Stomach (tissue), 9 donors: ENCODE data around the gene TMEM128. TPM values are rescaled to one million over a fixed set of nuclear protein-coding genes. Genes with fewer than 3 reads are reported as not detected.
"Not testable (repeated sequence)": the region's sequence is repeated elsewhere in the genome, so short reads cannot be mapped to it uniquely, and the experiment has no call there.

Experiments used
- DNase-seq, 2 donors: peaks; one replicate each; pipeline versions ENCODE4 v3.0.0 to v3.0.0-alpha.2; 2013 to 2019
- H3K27ac ChIP-seq, 5 donors: fragments of 200-600 bp in 4 of 5; sonication (generic) in 4 of 5; one replicate each; pipeline ENCODE4 v1.5.1; 2013 to 2019; ENCODE audit warnings: mild to moderate bottlenecking in 1 of 5, moderate library complexity in 1 of 5
- H3K27me3 ChIP-seq, 3 donors: fragments of 200-600 bp; sonication (generic); one replicate each; pipeline ENCODE4 v1.5.1; 2017 to 2019; ENCODE audit warnings: mixed run types in 1 of 3
- H3K36me3 ChIP-seq, 4 donors: fragments of 200-600 bp; sonication (generic); 1 replicate in 3 of 4; 2 replicates in 1 of 4; pipeline ENCODE4 v1.5.1; 2016 to 2019
- H3K4me1 ChIP-seq, 4 donors: fragments of 200-600 bp; sonication (generic); one replicate each; pipeline ENCODE4 v1.5.1; 2016 to 2019
- H3K4me3 ChIP-seq, 4 donors: fragments of 200-600 bp; sonication (generic) in 3 of 4; one replicate each; pipeline ENCODE4 v1.5.1; 2016 to 2019; ENCODE audit warnings: mild to moderate bottlenecking in 1 of 4
- H3K9me3 ChIP-seq, 4 donors: fragments of 200-600 bp; sonication (generic); one replicate each; pipeline ENCODE4 v1.5.1; 2016 to 2019
- CTCF ChIP-seq, 7 experiments: fragments of 450-650 bp in 4 of 7; fragments of 200-600 bp in 3 of 7; sonication (generic) in 3 of 7; IDR thresholded peaks; one replicate each; pipeline ENCODE4 v1.5.1; 2016 to 2019; ENCODE audit warnings: antibody characterized with exemption in 7 of 7, control low read depth in 2 of 7, mild to moderate bottlenecking in 1 of 7
- EP300 ChIP-seq: sonication (generic); formaldehyde crosslinking; IDR thresholded peaks from one replicate; pipeline ENCODE4 v1.6.1; 2017; ENCODE audit warnings: antibody characterized with exemption
- POLR2A ChIP-seq, 4 donors: fragments of 450-650 bp; IDR thresholded peaks; one replicate each; pipeline ENCODE4 v1.6.1; 2016; ENCODE audit warnings: antibody characterized with exemption in 4 of 4, control low read depth in 2 of 4, mild to moderate bottlenecking in 1 of 4, moderate library complexity in 1 of 4
- POLR2AphosphoS5 ChIP-seq, 3 donors: sonication (generic); formaldehyde crosslinking; IDR thresholded peaks; one replicate each; pipeline ENCODE4 v1.6.1; 2016; ENCODE audit warnings: antibody characterized with exemption in 3 of 3
- WGBS, 5 donors: extraction: QIAGEN DNeasy Blood & Tissue Kit in 3 of 5; methylation state at CpG; one replicate each; pipeline versions ENCODE4 v1.1.5 to v1.1.7; 2013 to 2018; 5-methylcytosine and 5-hydroxymethylcytosine counted together
- intact Hi-C: fragments of 100-400 bp; cut with DNase I; formaldehyde crosslinking; loops from one replicate; pipeline ENCODE4 v1.15.1; 2023; ENCODE audit warnings: low total_unique reads
- polyA plus RNA-seq, 3 donors: library from polyadenylated mRNA; stranded (reverse); fragments of 200-250 nt; gene quantifications; one replicate each; pipeline ENCODE4 v1.2.3, GENCODE V29; 2013
- total RNA-seq, 5 donors: library from RNA; depleted of rRNA; stranded (reverse); fragments of >200 nt; gene quantifications; one replicate each; pipeline versions ENCODE4 v1.1.0 to v1.2.3, GENCODE V29; 2014 to 2016
- donor health status: healthy with polysubstance abuse.
- donor health status: Bipolar disorder and iron deficiency.
- donor health status: healthy.

The TMEM128 gene
- total and polyA plus RNA-seq, 8 donors = 0.29 to 46.3 (median 18.3) TPM

GRCh38 chr4:4203688-4204400 lies 44.2 kb downstream of the TMEM128 start:
- intact Hi-C loops = no loop called here
- H3K4me1 ChIP-seq = no peaks in the 10 kb centered on the region
- H3K4me3 ChIP-seq = no peak overlapping the region
- no peak overlapping the region for H3K27ac ChIP-seq
- no peaks in the 10 kb centered on the region for H3K36me3 ChIP-seq
- H3K9me3 ChIP-seq = no peaks in the 10 kb centered on the region
- DNase-seq = no peak
- H3K27me3 ChIP-seq = peaks cover 0 to 33% (median 0%) of the 10 kb centered on the region in 3 donors
- TF ChIP-seq EP300 (no peak), POLR2AphosphoS5 (IDR thresholded peaks at IDR 0.05) (no peak), POLR2A (IDR thresholded peaks at IDR 0.05) (no peak), CTCF (IDR thresholded peaks at IDR 0.05) (no peak)
- WGBS, 5 donors = 72 to 80% (median 77%) methylated on average over 10 of the region's 10 CpGs

DNA sequence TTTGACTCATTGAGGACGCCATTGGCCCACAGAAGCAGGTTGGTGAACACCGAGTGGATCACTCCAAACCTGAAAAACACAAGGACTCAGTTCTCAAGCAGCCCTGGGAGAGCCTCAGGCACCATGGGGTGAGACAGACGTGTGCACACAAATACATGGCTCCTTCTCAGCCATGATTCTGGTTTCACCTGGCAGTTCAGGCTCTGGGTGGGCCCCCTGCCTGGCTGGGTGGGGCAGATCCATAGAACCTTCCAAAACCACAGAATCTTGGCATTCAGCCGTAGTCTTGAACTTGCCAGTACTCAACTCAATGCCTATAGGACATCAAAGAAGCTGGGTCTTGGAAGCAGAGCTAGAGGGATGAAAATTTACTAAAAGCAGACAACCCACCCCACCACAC lies 45.5 kb downstream of the TMEM128 start:
- peaks cover 0 to 33% (median 0%) of the 10 kb centered on the region in 3 donors for H3K27me3 ChIP-seq
- H3K4me3 ChIP-seq = no peak overlapping the region
- no peaks in the 10 kb centered on the region for H3K36me3 ChIP-seq
- no peak overlapping the region for H3K27ac ChIP-seq
- intact Hi-C loops = no loop called here
- WGBS, 5 donors = 67 to 87% (median 73%) methylated on average over 3 to 4 of the region's 4 CpGs
- no peak for DNase-seq
- H3K9me3 ChIP-seq = no peaks in the 10 kb centered on the region
- no peaks in the 10 kb centered on the region for H3K4me1 ChIP-seq
- TF ChIP-seq CTCF (IDR thresholded peaks at IDR 0.05) (no peak), POLR2A (IDR thresholded peaks at IDR 0.05) (no peak), POLR2AphosphoS5 (IDR thresholded peaks at IDR 0.05) (no peak), EP300 (no peak)

GRCh38 chr4:4200624-4201023 lies 47.4 kb downstream of the TMEM128 start:
- peaks cover 0 to 35% (median 0%) of the 10 kb centered on the region in 3 donors for H3K27me3 ChIP-seq
- TF ChIP-seq EP300 = no peak
- no peak for TF ChIP-seq POLR2A (IDR thresholded peaks at IDR 0.05)
- no peak for DNase-seq
- intact Hi-C loops = no loop called here
- H3K27ac ChIP-seq = no peak overlapping the region
- WGBS, 5 donors = 37 to 54% (median 44%) methylated on average over 4 of the region's 4 CpGs
- no peak overlapping the region for H3K4me3 ChIP-seq
- H3K36me3 ChIP-seq = no peaks in the 10 kb centered on the region
- H3K4me1 ChIP-seq = no peaks in the 10 kb centered on the region
- peaks cover 0 to 6% (median 0%) of the 10 kb centered on the region in 4 donors for H3K9me3 ChIP-seq

DNA sequence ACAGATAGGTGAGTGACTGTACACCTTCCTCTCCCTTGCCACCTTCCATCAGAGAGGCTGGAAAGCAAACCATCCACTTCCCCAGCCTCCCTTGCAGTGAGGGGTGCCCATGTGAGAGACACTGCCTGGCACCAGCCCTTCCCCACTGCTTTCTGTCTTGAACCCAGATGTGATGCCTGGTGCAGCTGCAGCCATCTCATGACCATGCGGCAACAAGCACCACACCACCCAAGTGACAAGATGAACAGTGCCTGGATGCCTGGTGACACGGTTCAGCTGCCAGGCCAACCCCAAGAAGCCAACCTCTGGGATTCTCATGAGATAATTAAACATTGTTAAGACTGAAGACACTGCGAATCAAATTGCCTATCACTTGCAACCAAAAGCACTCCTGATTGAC lies 52.7 kb downstream of the TMEM128 start:
- TF ChIP-seq CTCF (IDR thresholded peaks at IDR 0.05) (no peak), POLR2A (IDR thresholded peaks at IDR 0.05) (no peak), POLR2AphosphoS5 (IDR thresholded peaks at IDR 0.05) (no peak), EP300 (no peak)
- H3K36me3 ChIP-seq = no peaks in the 10 kb centered on the region
- H3K4me3 ChIP-seq = no peak overlapping the region
- H3K27me3 ChIP-seq = peaks cover 0 to 6% (median 0%) of the 10 kb centered on the region in 3 donors
- peaks cover 0 to 6% (median 0%) of the 10 kb centered on the region in 4 donors for H3K9me3 ChIP-seq
- no peak for DNase-seq
- no peaks in the 10 kb centered on the region for H3K4me1 ChIP-seq
- intact Hi-C loops = no loop called here
- WGBS, 5 donors = 79 to 97% (median 91%) methylated on average over 3 of the region's 3 CpGs
- no peak overlapping the region for H3K27ac ChIP-seq

DNA sequence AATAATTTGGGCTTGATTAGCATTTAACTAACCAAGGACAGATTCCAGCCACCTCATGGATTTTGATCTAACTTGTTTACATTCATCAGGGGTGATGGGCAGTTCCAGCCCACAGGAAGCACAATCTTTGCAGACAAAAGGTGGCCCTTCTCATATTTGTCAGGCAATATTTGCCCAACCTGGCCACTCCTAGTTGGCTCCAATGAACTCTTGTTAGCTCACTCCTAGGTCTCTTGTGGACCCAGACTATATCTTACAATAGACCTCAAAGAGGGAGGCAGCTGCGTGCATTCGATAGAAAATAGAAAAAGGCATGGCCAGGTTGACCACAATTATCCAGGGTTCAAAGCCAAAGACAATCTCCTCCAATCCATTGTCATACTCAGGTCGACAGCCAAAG lies 59.5 kb downstream of the TMEM128 start:
- intact Hi-C loops = not testable (repeated sequence)
- WGBS, 5 donors = 21 to 73% (median 50%) methylated on average over 3 of the region's 3 CpGs

More for the DNA sequence above, 59.5 kb downstream of the TMEM128 start:
- peaks cover 0 to 12% (median 0%) of the 10 kb centered on the region in 3 donors for H3K27me3 ChIP-seq
- not testable (repeated sequence) for H3K4me1 ChIP-seq, H3K4me3 ChIP-seq, H3K27ac ChIP-seq, H3K36me3 ChIP-seq, H3K9me3 ChIP-seq
- DNase-seq = peak in 1 of 2 donors; percentile 26

Other genes with a start within 250 kb of the TMEM128 start
- gene OTOP1, start 21.3 kb downstream of the TMEM128 start, total RNA-seq = not detected
- not detected for gene OTOP1, start 21.3 kb downstream of the TMEM128 start, polyA plus RNA-seq
- gene LYAR, start 41.9 kb upstream of the TMEM128 start, total RNA-seq = 10 to 100 TPM in 1 of 5 donors, 1 to 10 TPM in 3, under 1 TPM in 1; 0.87 to 17.4 (median 8.1) TPM
- 10 to 100 TPM in 2 of 3 donors, 1 to 10 TPM in 1; 7.3 to 23.8 (median 13.0) TPM for gene LYAR, start 41.9 kb upstream of the TMEM128 start, polyA plus RNA-seq
- 1 to 10 TPM in 3 of 5 donors, under 1 TPM in 1, not detected in 1; 0.29 to 7.6 (median 6.6) TPM for gene ZBTB49, start 42.0 kb upstream of the TMEM128 start, total RNA-seq
- 1 to 10 TPM; 1.2 to 2.7 (median 2.1) TPM for gene ZBTB49, start 42.0 kb upstream of the TMEM128 start, polyA plus RNA-seq
- 1 to 10 TPM in 4 of 5 donors, not detected in 1; 1.2 to 8.1 (median 1.8) TPM for gene NSG1, start 138.9 kb upstream of the TMEM128 start, total RNA-seq
- 10 to 100 TPM in 1 of 3 donors, 1 to 10 TPM in 2; 4.1 to 13.6 (median 8.0) TPM for gene NSG1, start 138.9 kb upstream of the TMEM128 start, polyA plus RNA-seq